Activated CD4-positive, alpha-beta T cell treated with anti-CD3 and anti-CD28 coated beads, Interleukin-10, Interleukin-2, amounts not matched to agents 100 ng/mL and 50 ng/mL, durations not matched to agents 16 hours and 8 hours (primary cell): ENCODE measurements around the gene DHRS1.

Experiments used
- DNase-seq: peaks from one replicate; pipeline ENCODE4 v3.0.0-alpha.2; 2020

DHRS1 gene

GRCh38 chr14:24299255-24300191 lies at the start of gene DHRS1, which contains the start of gene NOP9:
Gene DHRS1, minus strand, starts transcription at chr14:24299780. Its CDS starts 674 bp downstream, at chr14:24299106.
Gene NOP9, plus strand, starts transcription at chr14:24299850. Its CDS starts 105 bp downstream, at chr14:24299955.
- peak; percentile 93 for DNase-seq

- DNase-seq, result no peak
These were observed 48.6 kb upstream of the DHRS1 start for GRCh38 chr14:24348186-24348585.

DNA sequence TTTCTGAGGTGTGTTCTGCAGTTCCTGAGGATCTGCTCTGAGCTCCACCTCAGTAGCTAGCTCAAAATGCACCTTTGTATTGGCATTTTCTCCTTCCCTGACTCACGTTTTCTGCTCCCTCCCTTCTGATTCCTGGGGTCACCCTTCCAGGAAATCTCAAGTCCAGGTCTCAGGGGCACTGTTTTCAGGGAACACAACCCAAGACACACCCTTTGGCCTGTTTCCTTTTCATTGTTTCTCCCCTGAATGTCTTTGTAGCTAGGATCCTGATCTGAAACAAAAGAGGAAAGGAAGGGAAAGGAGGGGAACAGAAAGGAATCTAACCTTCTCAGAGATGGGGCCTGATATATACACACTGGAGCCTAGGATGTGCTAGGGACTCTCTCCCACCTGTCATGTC lies 47.6 kb upstream of the DHRS1 start:
- DNase-seq, result no peak

GRCh38 chr14:24343795-24344660 lies 44.4 kb upstream of the DHRS1 start:
- no peak for DNase-seq

DNA sequence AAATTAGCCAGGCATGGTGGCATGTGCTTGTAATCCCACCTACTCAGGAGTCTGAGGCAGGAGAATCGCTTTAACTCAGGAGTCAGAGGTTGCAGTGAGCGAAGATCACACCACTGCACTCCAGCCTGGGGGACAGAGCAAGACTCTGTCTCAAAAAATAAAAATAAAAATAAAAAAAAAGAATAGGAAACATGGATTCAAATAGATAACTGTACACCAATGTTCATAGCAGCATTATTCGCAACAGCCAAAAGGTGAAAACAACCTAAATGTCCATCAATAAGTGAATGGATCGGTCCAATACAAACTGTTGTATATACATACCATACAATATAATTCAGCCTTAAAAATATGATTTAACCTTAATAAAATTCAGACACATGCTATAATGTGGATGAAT lies 43.3 kb upstream of the DHRS1 start:
- DNase-seq, result no peak

- DNase-seq, result no peak
These were observed 41.0 kb upstream of the DHRS1 start for GRCh38 chr14:24340606-24341005.

- DNase-seq, result peak; percentile 75
These were observed 39.9 kb upstream of the DHRS1 start, which contains the start of gene RIPK3 for GRCh38 chr14:24339284-24340151. Gene RIPK3, minus strand, starts transcription at chr14:24339991. Its CDS starts 165 bp downstream, at chr14:24339826.

DNA sequence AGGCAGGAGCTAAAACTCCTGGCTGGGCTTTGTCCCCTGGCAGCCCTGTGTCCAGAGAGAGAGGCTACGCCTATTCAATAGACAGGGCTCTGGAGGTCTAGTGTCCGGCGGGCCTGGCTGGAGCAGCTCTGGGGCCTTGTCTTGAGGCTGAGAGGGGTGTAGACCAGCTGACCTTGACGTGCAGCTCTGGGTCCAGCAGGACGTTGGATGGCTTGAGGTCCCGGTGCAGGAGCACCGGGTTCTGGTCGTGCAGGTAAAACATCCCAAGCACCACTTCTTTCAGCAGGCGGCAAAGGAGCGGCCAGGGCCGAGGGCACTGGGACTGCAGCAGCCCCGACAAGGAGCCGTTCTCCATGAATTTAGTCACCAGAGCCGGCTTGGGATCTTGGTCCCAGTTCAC lies 39.3 kb upstream of the DHRS1 start:
- DNase-seq, result no peak

DNA sequence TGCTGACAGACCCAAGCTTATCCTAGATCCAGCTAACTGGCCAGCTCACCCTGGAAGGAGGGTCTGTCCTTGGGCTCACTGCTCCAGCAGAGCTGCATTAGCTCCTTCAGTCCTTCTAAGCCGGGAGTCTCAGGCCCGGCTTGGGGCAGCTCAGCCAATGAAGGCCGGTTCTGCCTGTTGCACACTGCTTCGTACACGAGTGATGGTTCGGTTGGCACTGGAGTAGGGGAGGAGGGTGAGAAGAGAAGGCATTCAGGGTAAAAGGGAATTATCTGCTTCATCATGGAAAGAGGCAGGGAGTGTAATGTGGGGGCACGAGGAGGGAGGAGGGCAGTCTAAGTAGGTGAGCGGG lies 38.2 kb upstream of the DHRS1 start:
- DNase-seq, result no peak

DNA sequence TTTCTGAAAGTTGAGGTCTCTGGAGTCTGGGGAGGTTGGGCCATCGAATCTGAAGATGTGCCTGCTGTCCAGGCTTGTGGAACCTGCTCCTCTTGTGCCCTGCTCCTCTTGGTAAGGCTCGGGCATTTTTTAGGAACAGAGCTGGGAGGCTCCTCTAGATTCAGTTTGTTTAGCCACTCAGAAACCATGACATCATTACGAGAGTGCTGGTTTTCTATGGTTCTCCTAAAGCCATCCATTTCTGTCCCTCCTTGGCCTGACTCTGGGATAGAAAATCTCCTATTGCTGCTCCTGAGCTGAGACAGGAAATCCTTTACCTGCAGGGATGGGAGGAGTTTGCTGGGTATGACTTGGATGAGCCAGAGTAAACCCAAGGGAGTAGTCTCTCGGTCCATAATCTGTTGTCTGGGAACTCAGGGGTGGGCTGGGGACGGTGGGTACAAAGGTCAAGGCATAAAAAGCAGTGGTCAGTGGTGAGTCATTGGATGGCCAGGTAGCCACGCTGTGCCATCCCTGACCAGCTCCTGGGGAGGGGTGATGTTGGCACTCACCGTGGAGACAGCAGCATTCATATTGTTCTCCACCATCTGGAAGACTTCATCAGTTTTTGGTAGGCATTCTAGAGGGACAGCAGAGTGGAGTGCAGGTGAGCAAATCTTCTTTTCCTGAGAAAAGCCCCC lies 37.7 kb upstream of the DHRS1 start:
- no peak for DNase-seq

- DNase-seq, result no peak
These were observed 36.0 kb upstream of the DHRS1 start for GRCh38 chr14:24335461-24336171.

GRCh38 chr14:24334431-24335291 lies 35.1 kb upstream of the DHRS1 start, which contains the start of gene ADCY4:
Gene ADCY4, minus strand, starts transcription at chr14:24335071. Its CDS starts 419 bp downstream, at chr14:24334652.
- no peak for DNase-seq

DNA sequence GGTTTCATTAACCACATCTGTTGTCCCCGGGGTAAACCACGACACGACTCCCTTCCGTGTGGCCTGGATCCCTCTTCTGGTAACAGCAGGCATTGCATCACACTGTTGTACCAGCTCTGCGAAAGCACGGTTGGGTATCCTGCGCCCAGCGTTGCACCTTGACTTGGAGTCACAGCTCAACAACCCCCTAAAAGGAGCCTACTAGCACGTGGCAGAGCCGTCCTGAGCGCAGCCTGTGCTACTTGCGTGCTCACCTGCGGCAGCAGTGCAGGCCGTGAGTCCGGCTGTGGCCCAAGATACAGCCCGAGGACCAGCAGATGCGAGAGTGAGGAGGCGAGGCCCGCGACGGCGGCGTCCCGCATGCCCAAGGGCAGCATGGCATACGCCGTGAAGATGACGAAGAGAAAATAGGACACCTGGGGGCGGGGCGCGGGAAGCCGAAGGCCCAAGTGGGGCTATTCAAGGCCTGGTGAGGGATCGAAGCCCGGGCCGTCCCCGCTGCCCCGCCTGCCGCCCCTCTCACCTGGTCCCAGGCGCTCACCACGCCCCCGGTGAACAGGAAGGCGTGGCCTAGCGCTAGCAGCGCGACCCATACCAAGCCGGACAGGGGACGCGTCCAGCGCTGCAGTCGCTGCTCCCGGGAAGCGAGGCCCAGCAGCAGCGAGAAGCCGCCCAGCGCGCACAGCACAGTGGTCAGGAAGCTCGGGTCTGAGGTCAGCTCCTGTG lies 32.9 kb upstream of the DHRS1 start:
- DNase-seq, result peak; percentile 92

DNA sequence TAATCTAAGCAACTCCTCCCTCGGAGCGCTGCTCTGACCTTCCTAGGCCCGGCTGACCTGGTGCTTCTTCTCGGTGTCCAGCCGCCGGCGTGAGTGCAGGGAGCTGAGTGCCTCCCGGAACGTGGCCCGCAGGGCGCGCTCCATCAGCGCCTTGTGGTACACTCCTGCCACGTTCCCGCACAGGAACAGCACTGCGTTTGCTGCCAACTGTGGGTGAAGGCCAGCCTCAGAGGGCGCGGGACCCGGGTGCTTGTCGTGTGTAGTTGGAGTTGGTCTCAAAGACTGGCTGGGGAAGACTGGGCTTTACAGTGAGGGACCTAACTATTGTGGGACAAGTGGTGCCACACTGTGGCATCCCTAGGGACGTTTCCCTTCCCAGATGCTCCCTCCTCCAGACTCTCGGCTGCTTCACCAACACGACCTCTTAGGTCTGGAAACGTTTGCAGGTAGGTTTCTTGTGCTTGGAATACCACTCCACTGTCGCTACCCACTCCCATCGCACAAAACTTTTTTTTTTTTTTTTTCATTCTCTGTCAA lies 32.2 kb upstream of the DHRS1 start:
- no peak for DNase-seq

- no peak for DNase-seq
These were observed 31.5 kb upstream of the DHRS1 start for GRCh38 chr14:24330973-24331674.

- peak; percentile 84 for DNase-seq
These were observed 30.2 kb upstream of the DHRS1 start for GRCh38 chr14:24329736-24330135.

DNA sequence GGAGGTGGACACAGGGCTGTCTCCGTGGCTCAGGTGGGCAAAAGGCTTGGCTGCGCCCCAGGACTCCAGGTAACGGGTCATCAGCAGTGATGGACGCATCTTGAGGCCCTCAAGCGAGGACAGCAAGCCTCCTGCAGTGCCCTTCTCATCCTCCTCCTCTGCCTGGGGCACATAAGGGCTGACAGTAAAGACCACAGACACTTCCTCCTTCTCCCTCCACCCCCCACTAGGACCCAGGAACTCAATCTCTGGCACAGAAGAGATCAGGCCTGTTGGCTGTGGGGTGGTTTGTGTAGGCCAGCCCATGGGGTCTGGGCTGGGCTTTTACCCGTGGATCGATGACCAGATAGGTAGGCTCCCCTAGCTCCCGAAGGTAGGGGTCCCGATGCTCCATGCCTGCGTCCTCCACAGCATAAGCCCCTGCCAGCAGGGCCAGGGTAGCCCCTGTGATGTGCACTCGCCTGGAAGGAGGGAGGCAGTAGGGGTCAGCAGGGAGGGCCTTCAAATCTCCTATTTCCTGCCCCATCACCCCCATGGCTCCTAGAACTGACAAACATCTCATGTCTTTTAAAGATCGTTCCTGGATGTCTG lies 29.6 kb upstream of the DHRS1 start:
- DNase-seq, result no peak

DNA sequence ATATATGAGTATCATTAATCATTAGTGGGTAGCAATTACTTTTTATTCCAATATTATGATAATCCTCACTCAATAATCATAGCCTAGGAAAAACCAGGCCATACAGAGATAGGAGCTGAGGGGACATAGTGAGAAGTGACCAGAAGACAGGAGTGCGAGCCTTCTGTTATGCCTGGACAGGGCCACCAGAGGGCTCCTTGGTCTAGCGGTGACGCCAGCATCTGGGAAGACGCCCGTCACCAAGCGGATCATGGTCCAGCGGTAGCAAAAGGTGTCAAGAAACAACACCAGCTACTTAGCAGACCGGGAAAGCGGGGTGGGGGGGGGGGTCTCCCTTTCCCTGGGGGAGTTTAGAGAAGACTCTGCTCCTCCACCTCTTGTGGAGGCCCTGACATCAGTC lies 28.3 kb upstream of the DHRS1 start:
- DNase-seq, result peak; percentile 37
